ENCODE data around the gene KAZN.
A peak's percentile ranks its signal among the peaks of the same experiment; 100 is the strongest.

The KAZN gene

DNA sequence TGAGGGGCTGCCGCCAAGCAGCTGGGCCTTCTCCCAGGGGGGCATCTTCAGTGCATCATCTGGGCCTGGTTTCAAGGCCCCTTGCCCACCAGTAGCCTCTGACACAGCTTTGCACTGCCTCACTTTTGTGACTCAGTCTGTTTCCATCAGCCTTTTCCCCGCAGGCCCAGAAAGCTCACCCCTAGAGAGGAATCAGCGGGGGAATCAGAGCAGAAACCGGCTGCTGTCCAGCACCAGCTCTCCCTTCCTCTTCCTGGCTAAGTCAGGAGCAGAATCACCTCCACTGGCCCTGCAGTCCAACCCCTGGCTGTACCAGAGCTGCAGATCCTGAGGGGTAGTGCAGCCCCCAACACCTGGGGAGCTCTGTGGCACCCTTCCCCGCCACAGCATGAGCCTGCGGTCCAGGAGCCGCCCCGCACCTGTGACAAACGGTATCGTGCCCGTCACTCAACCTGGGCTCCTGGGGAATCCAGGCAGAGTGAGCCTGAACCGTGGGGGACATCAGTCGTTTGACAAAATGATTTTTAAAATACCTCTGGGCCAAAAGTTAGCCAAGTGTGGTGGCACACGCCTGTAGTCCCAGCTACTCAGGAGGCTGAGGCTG, 471.8 kb downstream of the KAZN start:
- no peak for DNase-seq

- no peak for DNase-seq
Measured at GRCh38 chr1:15071936-15072335, 473.5 kb downstream of the KAZN start.

DNA sequence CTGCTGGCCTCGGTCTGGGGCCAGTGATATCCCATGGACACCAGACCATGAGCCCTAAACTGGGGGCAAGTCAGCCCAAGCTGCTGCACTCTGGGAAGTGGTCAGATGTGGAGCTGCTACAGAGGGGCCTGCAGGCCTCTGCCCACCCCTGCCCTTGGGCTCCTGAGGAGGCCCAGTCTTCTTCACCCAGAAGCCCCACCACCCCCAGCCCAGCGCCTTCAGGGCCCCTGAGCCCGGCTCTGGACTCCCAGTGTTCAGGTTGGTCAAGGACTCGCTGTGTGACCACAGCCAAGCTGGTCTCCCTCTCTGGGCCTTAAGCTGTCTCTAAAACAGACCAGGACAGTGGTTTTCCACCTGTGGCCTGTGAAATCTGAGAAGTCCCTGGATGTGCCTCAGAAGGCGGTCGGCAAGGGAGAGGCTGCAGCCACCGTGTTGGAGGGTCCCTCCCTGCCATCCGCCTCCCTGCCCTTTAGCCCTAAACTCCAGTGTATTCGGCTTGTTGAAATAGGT, 475.4 kb downstream of the KAZN start:
- no peak for DNase-seq

GRCh38 chr1:15075175-15075574, 476.7 kb downstream of the KAZN start:
- no peak for DNase-seq

GRCh38 chr1:15075817-15076216, 477.3 kb downstream of the KAZN start:
- DNase-seq = no peak

DNA sequence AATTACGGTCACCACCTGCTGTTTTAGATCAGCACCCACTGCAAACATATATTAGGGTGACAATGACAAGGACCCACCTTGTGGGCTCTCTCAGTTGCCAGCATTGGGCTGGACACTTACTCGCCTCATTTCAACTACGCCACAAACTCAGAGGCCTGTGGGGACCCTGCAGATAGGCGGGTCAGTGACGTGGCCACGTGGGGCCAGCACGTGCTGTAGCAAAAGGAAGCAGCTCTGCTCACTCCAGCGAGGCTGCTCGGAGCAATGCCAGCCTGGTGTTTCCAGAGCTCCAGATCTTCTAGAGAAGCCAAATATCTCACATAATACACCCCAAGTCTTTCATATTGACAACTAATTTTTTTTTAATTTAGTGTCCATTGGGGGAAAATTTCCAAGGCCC, 478.3 kb downstream of the KAZN start:
- DNase-seq = no peak

DNA sequence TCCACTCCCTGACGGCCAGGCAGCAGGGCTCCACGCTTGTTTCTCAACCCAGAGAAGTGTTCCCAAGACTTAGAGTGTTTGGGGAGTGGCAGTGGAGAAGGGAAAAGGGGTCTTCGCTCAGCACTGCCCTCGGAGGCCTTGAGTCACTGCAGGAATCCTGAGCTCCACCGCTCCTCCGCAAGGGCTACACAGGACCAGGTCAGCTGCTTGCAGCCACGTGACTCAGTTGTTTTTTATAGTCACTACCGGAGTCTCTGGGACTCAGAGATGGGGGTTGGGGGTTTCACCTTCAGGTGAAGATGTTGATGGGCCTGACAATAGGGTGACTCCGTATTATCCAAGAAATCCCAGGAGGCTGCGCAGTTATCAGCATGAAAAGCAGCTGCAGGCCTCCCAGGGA, 478.9 kb downstream of the KAZN start:
- DNase-seq = no peak

DNA sequence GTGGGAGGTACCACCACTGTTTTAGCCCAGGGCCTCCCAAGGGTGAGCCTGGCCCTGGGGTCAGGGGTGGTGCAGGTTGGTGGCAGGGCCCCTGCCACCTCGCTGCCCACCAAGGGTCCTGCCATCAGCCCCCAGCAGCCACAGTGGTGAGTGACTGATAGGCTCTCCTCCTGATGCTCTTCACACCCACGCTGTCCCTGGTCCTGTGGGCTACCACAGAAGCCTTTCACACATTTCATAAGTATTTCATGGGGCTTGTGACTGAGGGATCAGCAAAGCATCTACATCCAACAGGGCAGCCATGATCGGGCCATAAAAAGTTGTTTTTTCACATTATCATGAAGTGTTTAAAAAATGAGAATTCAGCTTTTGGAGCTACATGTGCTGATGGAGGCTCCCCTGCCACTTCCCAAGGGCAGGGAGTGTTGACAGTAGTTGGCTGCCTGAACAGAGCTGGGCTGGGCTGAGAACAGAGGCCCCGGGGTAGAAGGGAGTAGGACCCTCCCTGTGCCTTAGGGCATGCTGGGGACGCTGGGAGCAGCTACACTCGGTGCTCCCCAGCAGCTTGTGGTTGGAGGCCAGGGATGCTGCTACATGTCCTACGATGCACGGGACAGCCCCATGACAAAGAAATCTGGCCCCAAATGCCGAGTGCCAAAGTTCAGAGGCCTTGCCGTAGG, 482.0 kb downstream of the KAZN start:
- no peak for DNase-seq

DNA sequence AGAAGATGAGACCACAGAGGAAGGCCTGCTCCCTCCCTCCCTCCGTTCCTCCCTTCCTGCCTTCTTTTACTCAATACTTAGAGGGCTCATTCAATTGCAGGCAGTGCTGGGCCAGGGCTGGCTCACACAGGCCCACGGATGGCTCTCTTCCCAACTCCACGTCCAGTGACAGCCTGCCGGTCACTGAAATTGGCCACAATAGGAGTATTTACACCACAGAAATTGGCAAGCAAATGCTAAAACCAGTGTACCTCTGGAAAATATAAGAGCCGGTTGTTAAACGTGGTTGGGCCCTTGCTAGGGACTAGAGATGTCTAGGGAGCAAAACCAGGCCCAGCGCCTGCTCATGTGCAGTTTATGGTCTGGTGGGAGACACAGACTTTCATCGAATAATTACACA, 482.6 kb downstream of the KAZN start:
- no peak for DNase-seq

DNA sequence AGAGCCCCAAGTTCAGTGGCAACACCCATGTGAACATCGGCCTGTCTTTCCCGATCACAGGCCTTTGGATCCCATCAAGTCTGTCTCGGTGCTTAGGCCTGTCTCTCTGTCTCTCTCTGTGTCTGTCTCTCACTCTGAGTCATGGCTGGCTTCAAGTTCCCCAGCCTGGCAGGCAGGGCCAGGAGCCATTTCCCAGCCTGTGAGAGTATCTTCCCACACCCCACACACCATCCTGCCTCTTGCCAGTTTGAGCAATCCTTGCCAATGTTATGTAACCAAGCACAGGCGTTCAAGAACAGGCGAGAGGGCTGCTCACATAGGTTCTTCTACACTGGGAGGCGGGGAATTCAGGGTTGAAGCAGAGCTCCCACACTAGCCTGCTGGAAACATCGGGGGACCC, 485.1 kb downstream of the KAZN start:
- no peak for DNase-seq

DNA sequence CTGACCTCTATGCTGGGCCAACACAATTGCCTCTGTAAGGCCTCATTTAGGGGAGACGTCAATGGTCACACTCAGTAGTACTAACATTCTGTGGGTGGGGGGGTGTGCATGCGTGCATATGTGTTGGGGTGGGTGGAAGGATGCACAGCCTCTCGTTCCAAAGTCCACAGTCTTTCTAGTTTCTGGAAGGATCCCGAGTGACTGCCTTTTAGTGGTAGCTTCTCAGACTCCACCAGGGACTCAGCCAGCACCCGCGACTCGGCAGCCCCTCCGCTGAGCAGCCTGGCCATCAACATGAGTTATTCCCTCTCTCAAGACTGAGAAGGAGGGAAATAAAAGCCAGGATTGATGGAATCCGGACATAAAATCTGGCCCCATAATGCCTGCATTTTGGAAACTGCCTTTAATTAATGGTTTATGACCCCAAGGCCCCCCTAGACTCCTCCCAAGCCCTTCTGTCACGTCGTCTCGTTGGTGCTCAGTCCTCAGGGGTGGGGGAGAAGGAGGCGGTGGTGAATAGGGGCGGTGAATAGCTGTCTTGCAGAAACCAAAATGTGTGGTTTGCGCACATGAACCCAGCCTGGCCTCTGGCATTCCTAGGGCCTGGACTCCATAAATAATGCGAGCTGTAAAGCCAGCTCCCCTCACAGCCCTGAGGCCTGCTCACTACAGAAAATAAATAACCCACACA, 489.9 kb downstream of the KAZN start:
- no peak for DNase-seq

GRCh38 chr1:15089258-15089992, 490.9 kb downstream of the KAZN start:
- no peak for DNase-seq

GRCh38 chr1:15090373-15090772, 491.9 kb downstream of the KAZN start:
- DNase-seq = no peak

GRCh38 chr1:15094056-15094455, 495.6 kb downstream of the KAZN start:
- DNase-seq = no peak

DNA sequence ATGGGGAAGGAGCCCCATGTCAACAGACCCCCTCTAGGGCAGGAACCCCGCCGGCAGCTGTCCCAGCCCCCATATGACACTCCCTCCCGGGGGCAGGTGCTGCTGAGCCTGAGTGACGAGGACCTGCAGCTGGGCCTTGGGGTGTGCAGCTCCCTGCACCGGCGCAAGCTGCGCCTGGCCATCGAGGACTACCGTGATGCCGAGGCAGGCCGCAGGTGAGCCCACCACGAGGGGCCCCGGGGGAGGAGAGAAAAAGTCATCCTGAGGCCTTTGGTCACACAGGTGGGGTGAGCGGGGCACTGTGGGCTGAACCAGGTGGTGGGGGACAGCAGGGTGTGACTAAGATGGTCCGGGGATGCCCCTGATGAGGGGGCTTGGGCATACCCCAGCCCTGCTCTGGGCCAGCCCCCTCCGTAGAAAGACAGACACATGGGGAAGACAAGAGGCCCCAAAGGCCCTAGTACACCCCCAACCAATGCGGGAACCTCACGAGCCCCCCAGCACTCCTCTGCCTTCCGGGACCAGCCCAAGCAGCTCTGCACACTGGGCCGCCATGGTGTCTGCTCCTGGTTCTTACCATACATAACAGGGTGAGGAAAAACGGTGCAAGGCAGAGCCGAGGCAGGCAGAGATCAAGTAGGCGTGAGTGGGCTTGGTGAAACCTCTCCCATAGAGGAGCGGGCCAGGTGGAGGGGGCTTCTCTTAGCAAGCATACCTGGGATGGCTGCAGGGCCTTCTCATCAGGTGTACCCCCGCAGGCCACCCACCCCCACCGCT, 496.4 kb downstream of the KAZN start:
- no peak for DNase-seq

GRCh38 chr1:15095496-15095875, 497.0 kb downstream of the KAZN start:
- DNase-seq = no peak

DNA sequence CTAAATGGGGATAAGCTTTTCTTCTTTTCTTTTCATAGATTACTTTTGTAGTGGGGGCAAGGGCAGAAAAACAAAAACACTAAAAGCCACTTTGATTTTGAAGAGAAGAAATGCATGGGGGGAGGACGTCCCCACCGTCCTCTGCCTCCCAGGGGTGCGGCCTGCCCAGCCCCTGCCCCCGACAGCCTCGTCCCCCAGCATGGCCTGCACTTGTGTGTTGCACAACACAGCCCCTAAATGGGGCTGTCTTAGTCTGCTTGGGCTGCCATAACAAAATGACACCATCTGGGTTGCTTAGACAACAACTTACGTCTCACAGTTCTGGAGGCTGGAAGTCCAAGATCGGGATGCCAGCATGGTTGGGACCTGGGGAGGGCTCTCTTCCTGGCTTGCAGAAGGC, 497.8 kb downstream of the KAZN start:
- no peak for DNase-seq

- DNase-seq = no peak
Measured at GRCh38 chr1:15098176-15099125, 500.0 kb downstream of the KAZN start.

DNA sequence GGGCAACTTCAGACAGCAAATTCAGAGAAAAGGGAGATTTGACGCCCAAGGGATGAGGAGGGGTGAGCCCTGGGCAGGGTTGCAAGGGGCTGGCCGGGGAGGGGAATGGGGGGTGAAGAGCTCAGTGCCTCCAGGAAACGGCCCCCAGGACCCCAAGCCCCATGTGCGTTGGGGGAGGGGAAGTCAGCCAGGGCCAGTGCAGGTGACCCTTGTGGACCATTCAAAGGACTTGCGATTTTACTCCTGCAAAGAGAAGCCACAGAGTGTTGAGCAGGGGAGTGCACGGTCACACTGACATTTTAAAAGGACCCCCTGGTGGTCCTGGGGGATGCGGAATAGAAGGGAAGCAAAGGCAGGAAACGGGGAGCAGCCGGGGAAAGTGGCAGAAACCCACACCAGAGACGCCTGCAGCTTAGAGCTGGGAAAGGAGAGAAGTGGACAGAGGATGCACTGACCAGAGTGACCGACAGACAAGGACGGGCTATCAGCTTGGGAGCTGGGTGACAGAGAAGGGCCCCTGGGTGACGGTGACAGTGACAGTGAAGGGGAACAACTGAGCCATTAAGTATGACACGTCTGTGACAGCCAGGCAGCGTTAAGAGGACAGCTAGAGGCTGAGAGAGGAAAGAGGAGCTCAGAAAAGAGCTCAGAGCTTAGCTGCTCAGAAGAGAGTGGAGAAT, 501.1 kb downstream of the KAZN start:
- DNase-seq = no peak

GRCh38 chr1:15100121-15100879, 501.8 kb downstream of the KAZN start:
- DNase-seq = peak in 2 of 5 experiments; percentile 26 to 57

All from T-helper 2 cell (primary cell).